Adipocyte (in vitro differentiated cells): ENCODE measurements around the gene SIGLEC9.

Experiments
- DNase-seq: peaks from one replicate; pipeline ENCODE4 v3.0.0-alpha.2; 2015; ENCODE audit warnings: low read depth
- H3K27me3 ChIP-seq: replicated peaks from 2 replicates; pipeline ENCODE4 v1.7.0; 2013; ENCODE audit warnings: mild to moderate bottlenecking, low read length, moderate library complexity; ENCODE audit not compliant: control insufficient read depth, insufficient read depth
- H3K36me3 ChIP-seq: 2 replicates; pipeline ENCODE4 v1.7.0; 2013; ENCODE audit warnings: low read length, mild to moderate bottlenecking, moderate library complexity; ENCODE audit not compliant: control insufficient read depth, insufficient read depth, severe bottlenecking
- H3K4me1 ChIP-seq: 2 replicates; pipeline ENCODE4 v1.7.0; 2013; ENCODE audit warnings: mild to moderate bottlenecking, low read length, moderate library complexity; ENCODE audit not compliant: control insufficient read depth, insufficient read depth
- H3K4me3 ChIP-seq: 2 replicates; pipeline ENCODE4 v1.7.0; 2013; ENCODE audit warnings: mild to moderate bottlenecking, low read length, moderate library complexity
- H3K9ac ChIP-seq: 2 replicates; pipeline ENCODE4 v1.7.0; 2013; ENCODE audit warnings: mild to moderate bottlenecking, low read length, moderate library complexity
- H3K9me3 ChIP-seq: 2 replicates; pipeline ENCODE4 v1.7.0; 2013; ENCODE audit warnings: mild to moderate bottlenecking, low read length, moderate library complexity; ENCODE audit not compliant: control insufficient read depth

Gene SIGLEC9

DNA sequence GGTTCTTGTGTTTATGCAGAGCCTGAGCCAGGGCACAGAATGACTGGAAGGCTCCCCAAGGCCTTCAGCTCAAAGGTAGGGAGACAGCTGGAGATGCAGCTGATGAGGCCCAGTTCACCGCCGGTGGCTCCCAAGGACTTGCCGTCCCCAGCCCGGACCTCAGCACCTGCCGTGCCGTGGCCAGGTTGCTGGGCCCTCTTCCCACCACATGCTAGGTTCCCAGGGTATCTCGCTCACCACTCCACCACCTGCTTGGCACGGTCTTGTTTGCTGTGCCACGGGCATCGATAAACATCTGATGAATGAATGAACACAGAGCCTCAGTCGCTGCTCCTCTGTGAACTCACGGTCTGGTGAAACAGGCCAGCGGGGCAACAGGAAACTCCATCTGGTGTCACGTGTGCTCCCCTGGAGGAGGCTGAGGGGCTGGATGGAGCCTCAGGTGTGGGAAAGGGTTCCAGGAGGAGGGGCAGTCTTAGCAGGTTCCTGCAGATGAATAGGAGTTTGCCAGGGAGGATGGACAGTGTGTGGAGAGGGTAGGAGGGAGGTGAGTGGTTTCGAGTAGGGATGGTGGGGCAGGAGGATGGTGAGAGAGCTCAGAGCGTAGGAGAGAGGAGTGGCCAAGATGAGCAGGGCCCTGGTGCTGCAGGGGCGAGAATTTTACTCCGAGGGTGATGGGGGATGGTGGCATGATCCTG is 38.4 kb upstream of the SIGLEC9 start:
- Histone ChIP-seq H3K9me3 (no peaks in the 10 kb centered on the region), H3K36me3 (no peaks in the 10 kb centered on the region), H3K27me3 (peaks cover 26% of the 10 kb centered on the region), H3K4me3 (no peak overlapping the region), H3K4me1 (no peaks in the 10 kb centered on the region), H3K9ac (no peak overlapping the region)
- no peak for DNase-seq

DNA sequence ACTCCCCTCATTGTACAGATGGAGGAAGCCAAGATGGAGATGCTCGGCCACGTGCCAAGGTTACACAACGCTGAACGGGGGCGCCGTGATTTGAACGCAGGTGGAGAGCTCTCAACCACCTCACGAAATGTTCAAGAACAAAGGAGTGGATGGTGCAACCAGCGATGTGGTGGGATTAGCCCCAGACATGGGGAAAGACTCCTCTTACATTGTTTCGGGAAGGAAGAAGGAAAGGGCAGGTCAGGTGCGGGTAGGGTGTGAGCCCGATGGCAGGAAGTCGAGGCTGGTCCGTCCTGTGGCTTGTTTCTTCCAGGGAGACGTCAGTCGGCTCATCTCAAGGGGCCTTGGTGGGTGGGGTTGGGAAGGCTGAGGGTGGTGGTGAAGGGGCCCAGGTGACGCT is 34.9 kb upstream of the SIGLEC9 start:
- no peak for DNase-seq
- Histone ChIP-seq H3K27me3 (no peaks in the 10 kb centered on the region), H3K4me3 (no peak overlapping the region), H3K9ac (no peak overlapping the region), H3K36me3 (no peaks in the 10 kb centered on the region), H3K9me3 (no peaks in the 10 kb centered on the region), H3K4me1 (peaks cover 3% of the 10 kb centered on the region)

- no peak overlapping the region for H3K4me3 ChIP-seq
- H3K9ac ChIP-seq: no peak overlapping the region
- H3K27me3 ChIP-seq: no peaks in the 10 kb centered on the region
- H3K4me1 ChIP-seq: peaks cover 3% of the 10 kb centered on the region
- DNase-seq: no peak
- H3K9me3 ChIP-seq: no peaks in the 10 kb centered on the region
- no peaks in the 10 kb centered on the region for H3K36me3 ChIP-seq
These were observed 34.2 kb upstream of the SIGLEC9 start for GRCh38 chr19:51090471-51090870.

DNA sequence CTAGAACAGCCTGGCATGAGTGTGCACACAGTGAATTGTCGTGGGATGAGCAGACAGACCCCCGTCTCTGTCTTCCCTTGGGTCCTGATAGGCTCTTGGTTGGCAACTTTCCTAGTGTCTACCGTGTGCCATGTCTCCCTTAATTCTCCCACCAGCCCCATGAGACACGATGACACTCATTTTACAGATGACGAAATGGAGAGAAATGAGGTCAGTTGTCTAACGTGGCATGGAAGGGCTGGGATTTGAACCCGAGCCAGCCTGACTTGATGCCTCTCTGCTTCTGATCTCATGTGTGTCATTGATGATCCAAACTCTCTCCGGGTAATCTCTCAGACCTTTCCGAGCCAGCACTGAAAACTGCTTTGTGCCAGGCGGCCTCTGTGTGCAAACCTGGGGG is 33.6 kb upstream of the SIGLEC9 start:
- Histone ChIP-seq H3K9ac (no peak overlapping the region), H3K4me3 (no peak overlapping the region), H3K9me3 (no peaks in the 10 kb centered on the region), H3K4me1 (peaks cover 3% of the 10 kb centered on the region), H3K27me3 (no peaks in the 10 kb centered on the region), H3K36me3 (no peaks in the 10 kb centered on the region)
- DNase-seq: no peak

GRCh38 chr19:51091895-51092873 is 32.5 kb upstream of the SIGLEC9 start:
- no peak overlapping the region for H3K9ac ChIP-seq
- no peak for DNase-seq
- H3K9me3 ChIP-seq: no peaks in the 10 kb centered on the region
- no peaks in the 10 kb centered on the region for H3K36me3 ChIP-seq
- no peaks in the 10 kb centered on the region for H3K27me3 ChIP-seq
- H3K4me1 ChIP-seq: peaks cover 4% of the 10 kb centered on the region
- H3K4me3 ChIP-seq: no peak overlapping the region

- no peak overlapping the region for H3K9ac ChIP-seq
- no peaks in the 10 kb centered on the region for H3K27me3 ChIP-seq
- no peaks in the 10 kb centered on the region for H3K9me3 ChIP-seq
- no peak overlapping the region for H3K4me3 ChIP-seq
- H3K36me3 ChIP-seq: peaks cover 5% of the 10 kb centered on the region
- peaks cover 5% of the 10 kb centered on the region for H3K4me1 ChIP-seq
- no peak for DNase-seq
These were observed 31.6 kb upstream of the SIGLEC9 start for GRCh38 chr19:51093101-51093500.

DNA sequence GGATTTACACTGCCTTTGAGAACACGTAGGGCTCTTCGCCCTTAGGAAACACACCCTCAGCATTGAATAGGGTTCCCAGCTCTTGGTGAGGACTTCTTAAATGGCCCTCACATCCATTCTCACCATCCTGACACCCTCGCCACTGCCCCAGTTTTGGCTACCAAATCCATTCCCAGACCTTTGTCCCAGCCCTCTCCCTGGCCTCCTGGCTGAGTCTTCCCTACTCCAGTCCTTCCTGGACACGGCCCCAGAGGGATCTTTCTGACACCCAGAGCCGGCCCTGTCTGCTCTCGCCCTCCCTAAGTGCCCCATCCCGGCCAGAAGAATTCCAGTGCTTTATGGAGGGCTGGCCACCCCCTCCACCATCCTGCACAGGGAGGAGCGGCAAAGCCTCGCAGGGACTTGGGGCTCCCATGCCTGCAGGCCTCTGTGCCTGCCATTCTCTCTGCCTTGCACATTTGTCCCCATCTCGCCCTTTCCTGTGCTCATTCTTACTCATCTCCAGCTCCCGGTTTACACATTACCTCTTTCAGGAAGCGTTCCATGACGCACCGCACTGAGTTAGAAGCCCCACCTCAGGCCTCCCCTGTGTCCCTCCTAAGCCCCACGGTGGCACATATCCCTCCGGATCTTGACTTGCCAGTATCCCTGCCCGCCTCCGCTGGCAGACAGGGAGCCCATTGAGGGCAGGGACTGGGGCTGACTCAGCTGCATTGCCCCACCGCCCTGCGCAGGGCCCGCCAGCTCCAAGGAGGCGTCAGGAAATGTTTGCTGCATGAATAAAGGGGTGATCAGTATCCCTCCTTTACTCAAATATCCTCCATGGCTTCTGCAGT is 31.0 kb upstream of the SIGLEC9 start:
- no peaks in the 10 kb centered on the region for H3K27me3 ChIP-seq
- DNase-seq: no peak
- H3K4me1 ChIP-seq: peaks cover 5% of the 10 kb centered on the region
- peaks cover 8% of the 10 kb centered on the region for H3K36me3 ChIP-seq
- H3K9me3 ChIP-seq: no peaks in the 10 kb centered on the region
- H3K9ac ChIP-seq: no peak overlapping the region
- H3K4me3 ChIP-seq: no peak overlapping the region

- DNase-seq: peak; percentile 51
- H3K9me3 ChIP-seq: no peaks in the 10 kb centered on the region
These were observed 29.9 kb upstream of the SIGLEC9 start for GRCh38 chr19:51094696-51095279.

GRCh38 chr19:51096473-51097165 is 28.1 kb upstream of the SIGLEC9 start:
- no peak overlapping the region for H3K4me3 ChIP-seq
- DNase-seq: no peak
- H3K9me3 ChIP-seq: no peaks in the 10 kb centered on the region

More at GRCh38 chr19:51094696-51095279, 29.9 kb upstream of the SIGLEC9 start:
- no peaks in the 10 kb centered on the region for H3K27me3 ChIP-seq
- peaks cover 8% of the 10 kb centered on the region for H3K36me3 ChIP-seq
- no peak overlapping the region for H3K4me3 ChIP-seq
- peaks cover 10% of the 10 kb centered on the region for H3K4me1 ChIP-seq
- H3K9ac ChIP-seq: no peak overlapping the region

GRCh38 chr19:51097166-51097738 is 27.5 kb upstream of the SIGLEC9 start:
- Histone ChIP-seq H3K9ac (no peak overlapping the region), H3K4me1 (peaks cover 24% of the 10 kb centered on the region), H3K4me3 (no peak overlapping the region), H3K36me3 (peaks cover 8% of the 10 kb centered on the region), H3K9me3 (no peaks in the 10 kb centered on the region), H3K27me3 (no peaks in the 10 kb centered on the region)
- DNase-seq: peak; percentile 68

More at GRCh38 chr19:51096473-51097165, 28.1 kb upstream of the SIGLEC9 start:
- Histone ChIP-seq H3K36me3 (peaks cover 8% of the 10 kb centered on the region), H3K27me3 (no peaks in the 10 kb centered on the region), H3K9ac (no peak overlapping the region), H3K4me1 (peaks cover 23% of the 10 kb centered on the region)
